SK-N-SH (cell line): ENCODE results near the gene ENPEP.

Experiments used
- CTCF ChIP-seq: fragments of 200-600 bp; sonication (generic); IDR thresholded peaks from 2 replicates; pipeline ENCODE4 v1.6.1; 2017; ENCODE audit warnings: antibody characterized with exemption, mild to moderate bottlenecking, moderate library complexity
- FOXJ3 ChIP-seq: sonication (generic); formaldehyde crosslinking; IDR thresholded peaks from 2 replicates; pipeline ENCODE4 v1.5.1; 2020; ENCODE audit warnings: mild to moderate bottlenecking, missing genetic modification reagents
- GABPA ChIP-seq: IDR thresholded peaks from 2 replicates; pipeline ENCODE4 v1.4.0; 2012; ENCODE audit warnings: low read depth, mild to moderate bottlenecking
- IRF3 ChIP-seq: fragments of 150-350 bp; IDR thresholded peaks from 2 replicates; pipeline ENCODE4 v1.6.1; 2016; ENCODE audit warnings: mild to moderate bottlenecking, low read depth, low read length
- MAX ChIP-seq: IDR thresholded peaks from 2 replicates; pipeline ENCODE4 v1.4.0; 2012; ENCODE audit warnings: low read depth
- RCOR1 ChIP-seq: fragments of 150-350 bp; IDR thresholded peaks from 2 replicates; pipeline ENCODE4 v1.6.1; 2017; ENCODE audit warnings: antibody characterized with exemption, low read length
- REST ChIP-seq: IDR thresholded peaks from 2 replicates; pipeline ENCODE4 v1.6.1; 2012; ENCODE audit warnings: mild to moderate bottlenecking, low read depth, low read length, moderate library complexity
- SIN3A ChIP-seq: IDR thresholded peaks from 2 replicates; pipeline ENCODE4 v1.6.1; 2012; ENCODE audit warnings: low read depth, mild to moderate bottlenecking, low read length, moderate library complexity, borderline replicate concordance

GRCh38 chr4:110587666-110588285 is 111.8 kb downstream of the ENPEP start:
- TF ChIP-seq MAX (no peak), CTCF (no peak), FOXJ3 (CRISPR knock-in tag) (no peak), RCOR1 (no peak), GABPA (no peak), IRF3 (no peak), REST (no peak), SIN3A (no peak)
